A673 (cell line): Measurements from ENCODE around the gene LCE1D. TPM values are rescaled to one million over a fixed set of nuclear protein-coding genes. Genes with fewer than 3 reads are reported as not detected.

Experiments
- BruUV-seq: library from RNA; stranded (reverse); fragments of 400-500 nt; replicated peaks from 2 replicates; lab custom pipeline; 2021; lab: Mats Ljungman, UMichigan
- CTCF ChIA-PET: fragments of 300-600 bp; sonication (Branson Sonifier 250); formaldehyde crosslinking; loops from one replicate; lab custom pipeline; 2022; ENCODE audit warnings: antibody characterized with exemption; lab: Charles Lee
- POLR2A ChIA-PET: fragments of 300-600 bp; sonication (Branson Sonifier 250); formaldehyde crosslinking; loops from one replicate; lab custom pipeline; 2022; ENCODE audit warnings: antibody characterized with exemption; ENCODE audit not compliant: low non-redundant PET; lab: Charles Lee
- DNase-seq: peaks from one replicate; pipeline ENCODE4 v3.0.0-alpha.2; 2015; ENCODE audit warnings: low spot score
- H3K27ac ChIP-seq: fragments of 200-600 bp; sonication (generic); 2 replicates; pipeline ENCODE4 v1.5.1; 2016; ENCODE audit warnings: mixed run types, low read depth, mild to moderate bottlenecking, mixed read lengths, antibody characterized with exemption, low read length; ENCODE audit not compliant: poor library complexity, severe bottlenecking
- H3K27me3 ChIP-seq: fragments of 200-600 bp; sonication (generic); replicated peaks from 2 replicates; pipeline ENCODE4 v1.6.1; 2017; ENCODE audit warnings: mixed run types, low read depth, mild to moderate bottlenecking, mixed read lengths, antibody characterized with exemption, low read length; ENCODE audit not compliant: insufficient read depth, poor library complexity
- H3K36me3 ChIP-seq: fragments of 200-600 bp; sonication (generic); 2 replicates; pipeline ENCODE4 v1.6.1; 2016; ENCODE audit warnings: mixed run types, mild to moderate bottlenecking, mixed read lengths, antibody characterized with exemption, low read length; ENCODE audit not compliant: insufficient read depth, poor library complexity, severe bottlenecking
- H3K4me1 ChIP-seq: fragments of 200-600 bp; sonication (generic); 2 replicates; pipeline ENCODE4 v1.6.1; 2017; ENCODE audit warnings: mixed run types, mild to moderate bottlenecking, mixed read lengths, antibody characterized with exemption, low read length; ENCODE audit not compliant: insufficient read depth, poor library complexity, severe bottlenecking
- H3K4me3 ChIP-seq: fragments of 200-600 bp; sonication (generic); 2 replicates; pipeline ENCODE4 v1.5.1; 2016; ENCODE audit warnings: low read depth, mixed run types, mild to moderate bottlenecking, mixed read lengths, low read length; ENCODE audit not compliant: poor library complexity, severe bottlenecking
- H3K9me3 ChIP-seq: fragments of 200-600 bp; sonication (generic); 2 replicates; pipeline ENCODE4 v1.6.1; 2016; ENCODE audit warnings: mixed run types, low read depth, mild to moderate bottlenecking, mixed read lengths, antibody characterized with exemption, low read length; ENCODE audit not compliant: poor library complexity, severe bottlenecking
- EZH2 ChIP-seq: fragments of 200-600 bp; sonication (generic); IDR thresholded peaks from 2 replicates; pipeline ENCODE4 v1.6.1; 2017; ENCODE audit warnings: borderline replicate concordance, low read depth, mild to moderate bottlenecking, mixed read lengths, antibody characterized with exemption, low read length; ENCODE audit not compliant: poor library complexity, severe bottlenecking
- intact Hi-C: fragments of 100-400 bp; cut with micrococcal nuclease; formaldehyde crosslinking; loops from one replicate; pipeline ENCODE4 v1.10.0; 2022; ENCODE audit not compliant: unreplicated experiment
- total RNA-seq: library from RNA; stranded (reverse); gene quantifications from 2 replicates; pipeline ENCODE4 v1.2.3, GENCODE V29; 2021
- TF ChIP-seq, protein P1 (sequence below): fragments of 300-800, 200-600 bp; sonication (generic); conservative IDR thresholded peaks from 2 replicates; pipeline ENCODE4 v1.5.1; 2017; ENCODE audit warnings: low read depth, mild to moderate bottlenecking, antibody characterized with exemption, low read length, moderate library complexity, mixed read lengths

Gene LCE1D
- total RNA-seq, 1 experiment from 2014 or later: not detected

DNA sequence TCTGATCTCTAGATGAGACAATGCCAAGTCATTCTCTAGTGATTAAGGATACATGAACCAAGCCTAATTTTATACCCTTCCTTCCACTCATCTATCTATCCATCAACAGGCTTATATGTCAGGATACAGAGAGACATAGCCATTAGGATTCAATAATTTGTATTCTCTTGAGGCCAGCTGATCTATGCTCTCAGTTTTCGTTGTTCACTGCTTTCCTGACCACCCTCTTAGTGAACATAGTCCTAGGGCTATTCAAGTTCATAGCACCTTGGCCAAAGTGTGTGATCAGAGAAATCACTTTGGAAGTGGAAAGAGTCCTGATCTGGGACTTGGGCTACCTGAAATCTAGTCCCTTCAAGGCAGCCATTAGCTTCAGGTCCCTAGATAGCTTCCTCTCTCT lies 42.9 kb upstream of the LCE1D start:
- intact Hi-C loops: no loop called here
- no peak overlapping the region for H3K27ac ChIP-seq
- peaks cover 18% of the 10 kb centered on the region for H3K27me3 ChIP-seq
- no peak overlapping the region for H3K4me3 ChIP-seq
- no peak for DNase-seq
- TF ChIP-seq EZH2: no peak
- TF ChIP-seq, protein P1, sequence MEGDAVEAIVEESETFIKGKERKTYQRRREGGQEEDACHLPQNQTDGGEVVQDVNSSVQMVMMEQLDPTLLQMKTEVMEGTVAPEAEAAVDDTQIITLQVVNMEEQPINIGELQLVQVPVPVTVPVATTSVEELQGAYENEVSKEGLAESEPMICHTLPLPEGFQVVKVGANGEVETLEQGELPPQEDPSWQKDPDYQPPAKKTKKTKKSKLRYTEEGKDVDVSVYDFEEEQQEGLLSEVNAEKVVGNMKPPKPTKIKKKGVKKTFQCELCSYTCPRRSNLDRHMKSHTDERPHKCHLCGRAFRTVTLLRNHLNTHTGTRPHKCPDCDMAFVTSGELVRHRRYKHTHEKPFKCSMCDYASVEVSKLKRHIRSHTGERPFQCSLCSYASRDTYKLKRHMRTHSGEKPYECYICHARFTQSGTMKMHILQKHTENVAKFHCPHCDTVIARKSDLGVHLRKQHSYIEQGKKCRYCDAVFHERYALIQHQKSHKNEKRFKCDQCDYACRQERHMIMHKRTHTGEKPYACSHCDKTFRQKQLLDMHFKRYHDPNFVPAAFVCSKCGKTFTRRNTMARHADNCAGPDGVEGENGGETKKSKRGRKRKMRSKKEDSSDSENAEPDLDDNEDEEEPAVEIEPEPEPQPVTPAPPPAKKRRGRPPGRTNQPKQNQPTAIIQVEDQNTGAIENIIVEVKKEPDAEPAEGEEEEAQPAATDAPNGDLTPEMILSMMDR: no peak
- no peaks in the 10 kb centered on the region for H3K4me1 ChIP-seq
- POLR2A ChIA-PET: no interaction called here
- no TSS peak for BruUV-seq
- no peaks in the 10 kb centered on the region for H3K9me3 ChIP-seq
- CTCF ChIA-PET: no interaction called here
- no peaks in the 10 kb centered on the region for H3K36me3 ChIP-seq

DNA sequence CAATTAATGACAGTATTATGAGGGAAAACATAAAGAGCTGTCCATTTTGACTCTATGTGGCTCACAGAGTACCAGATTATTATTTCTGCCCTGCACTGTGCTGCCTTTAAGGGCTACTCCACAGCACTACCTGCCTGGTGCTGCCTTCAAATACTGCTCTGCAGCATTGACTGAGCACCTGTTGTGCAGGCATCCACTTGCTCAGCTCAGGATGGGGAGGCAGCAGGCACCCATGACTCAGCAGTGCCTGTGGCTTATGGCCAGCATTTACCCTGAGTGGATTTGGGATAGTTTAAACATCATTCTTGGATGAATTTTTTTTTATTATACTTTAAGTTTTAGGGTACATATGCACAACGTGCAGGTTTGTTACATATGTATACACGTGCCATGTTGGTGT lies 39.6 kb upstream of the LCE1D start:
- Histone ChIP-seq H3K9me3 (no peaks in the 10 kb centered on the region), H3K27me3 (peaks cover 3% of the 10 kb centered on the region), H3K27ac (no peak overlapping the region), H3K4me3 (no peak overlapping the region), H3K36me3 (no peaks in the 10 kb centered on the region), H3K4me1 (no peaks in the 10 kb centered on the region)
- no TSS peak for BruUV-seq
- no peak for TF ChIP-seq EZH2
- TF ChIP-seq, protein P1: no peak
- intact Hi-C loops: no loop called here
- ChIA-PET CTCF (no interaction called here), POLR2A (no interaction called here)
- no peak for DNase-seq

DNA sequence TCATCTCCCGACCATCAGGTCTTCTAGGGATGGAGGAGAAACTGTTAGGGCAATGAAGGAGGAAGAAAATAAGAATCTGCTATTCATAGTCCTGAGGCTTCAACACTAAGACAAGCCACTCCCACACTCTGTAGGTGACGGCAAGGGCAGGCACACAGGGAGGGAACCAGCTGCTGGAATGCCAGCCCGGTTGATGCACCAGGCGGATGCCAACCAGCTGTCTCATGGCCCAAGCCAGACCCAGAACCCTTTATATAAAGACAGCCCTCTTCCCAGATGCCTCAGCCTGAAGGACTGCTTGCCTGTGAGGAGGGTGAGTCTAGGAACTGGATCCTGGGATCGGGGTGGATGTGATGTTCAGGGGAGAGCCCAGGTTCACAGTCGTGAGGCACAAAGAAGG lies 38.8 kb upstream of the LCE1D start, which contains the start of gene KPRP:
KPRP (plus strand) TSS at position 279 of the 400 bp plus-strand sequence. CDS start 1,564 bp downstream, outside the sequence.
- ChIA-PET CTCF (no interaction called here), POLR2A (no interaction called here)
- Histone ChIP-seq H3K4me1 (no peaks in the 10 kb centered on the region), H3K27me3 (peaks cover 3% of the 10 kb centered on the region), H3K27ac (no peak within 1 kb of the TSS), H3K36me3 (no peaks in the 10 kb centered on the region), H3K9me3 (no peaks in the 10 kb centered on the region), H3K4me3 (no peak within 1 kb of the TSS)
- no peak for TF ChIP-seq EZH2
- TF ChIP-seq, protein P1: no peak
- DNase-seq: no peak
- no TSS peak for BruUV-seq
- intact Hi-C loops: no loop called here
